HL-60/S4 treated with retinoic acid at 250 ng/mL for 4 days and 3 days (cell line): Measurements from ENCODE around the gene NECAB3.

Experiments used
- in situ Hi-C: fragments of 300-500 bp; cut with MboI; formaldehyde crosslinking; loops from 2 replicates; pipeline ENCODE4 v1.7.0; 2022; ENCODE audit warnings: low sequenced_read_pairs

NECAB3 gene

DNA sequence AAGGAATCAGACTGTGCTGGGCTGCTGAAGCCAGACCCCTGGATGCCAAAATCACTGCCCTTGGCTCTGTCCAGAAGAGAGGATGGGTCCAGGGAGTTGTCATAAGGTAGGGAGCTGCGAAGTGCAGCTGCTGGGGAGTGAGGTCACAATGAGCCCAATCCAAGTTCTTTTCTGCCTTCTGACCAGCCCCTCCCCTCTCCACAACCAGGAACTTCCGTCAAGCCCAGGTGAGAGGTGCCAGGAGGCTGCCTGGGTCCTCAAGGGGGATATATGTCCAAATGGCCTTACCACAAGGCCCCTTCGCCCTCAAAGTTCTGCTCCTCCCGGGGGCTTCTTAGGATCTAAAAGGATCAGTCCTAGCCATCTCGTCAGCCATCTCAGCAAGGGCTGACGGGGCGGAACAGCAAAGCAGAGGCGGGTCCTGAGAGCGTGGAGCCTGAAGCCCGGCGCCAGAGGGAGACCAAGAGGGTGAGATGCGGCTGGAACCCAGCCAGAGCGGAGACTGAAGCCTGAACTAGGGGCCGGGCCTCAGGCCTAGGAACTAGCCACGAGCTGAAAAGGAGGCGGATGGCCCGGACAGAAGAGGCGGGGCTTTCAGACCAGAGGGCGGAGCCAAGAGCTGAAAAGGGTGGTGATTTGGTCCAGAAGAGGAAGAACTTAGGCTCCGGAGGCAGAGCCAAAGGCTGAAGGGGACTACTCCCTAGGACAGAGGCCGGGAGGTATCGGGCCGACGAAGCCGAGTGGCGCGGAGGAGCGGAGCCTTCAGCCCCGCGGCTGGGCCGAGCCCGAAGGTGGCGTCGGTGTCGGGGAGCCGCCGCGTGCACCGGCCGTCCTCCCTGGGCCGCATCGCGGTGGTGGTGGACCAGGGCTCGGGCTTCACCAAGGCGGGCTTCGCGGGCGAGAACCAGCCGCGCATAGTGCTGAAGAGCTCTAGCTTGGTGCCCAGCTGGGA is 7.7 kb downstream of the NECAB3 start, which contains the start of gene ACTL10:
ACTL10 (plus strand) TSS at position 651 of the 952 bp plus-strand sequence. CDS start 555 bp downstream, outside the sequence.
- in situ Hi-C loops = loop anchor here (10.0 kb wide), 1 partner anchor 212 kb away; no protein-coding TSS in a partner anchor

DNA sequence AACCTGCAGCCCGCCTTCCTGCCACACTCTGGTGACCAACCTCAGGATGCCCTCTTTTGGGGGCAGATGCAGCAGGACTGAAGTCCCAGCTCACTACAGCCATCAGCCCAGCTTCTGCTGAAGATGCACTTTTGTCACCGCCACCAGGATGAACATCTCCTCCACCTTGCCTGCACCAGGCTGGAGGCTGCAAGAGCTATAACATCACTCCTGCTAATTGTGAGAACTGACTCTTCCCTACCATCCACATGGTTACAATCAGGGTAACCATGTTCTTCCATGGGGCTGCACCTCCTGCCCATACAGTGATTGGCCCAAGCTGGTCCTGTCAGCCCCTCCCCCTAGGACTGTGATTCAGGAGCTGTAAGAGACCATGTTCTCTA is 9.5 kb downstream of the NECAB3 start:
- in situ Hi-C loops = loop anchor here (10.0 kb wide), 1 partner anchor 210 kb away; no protein-coding TSS in a partner anchor

DNA sequence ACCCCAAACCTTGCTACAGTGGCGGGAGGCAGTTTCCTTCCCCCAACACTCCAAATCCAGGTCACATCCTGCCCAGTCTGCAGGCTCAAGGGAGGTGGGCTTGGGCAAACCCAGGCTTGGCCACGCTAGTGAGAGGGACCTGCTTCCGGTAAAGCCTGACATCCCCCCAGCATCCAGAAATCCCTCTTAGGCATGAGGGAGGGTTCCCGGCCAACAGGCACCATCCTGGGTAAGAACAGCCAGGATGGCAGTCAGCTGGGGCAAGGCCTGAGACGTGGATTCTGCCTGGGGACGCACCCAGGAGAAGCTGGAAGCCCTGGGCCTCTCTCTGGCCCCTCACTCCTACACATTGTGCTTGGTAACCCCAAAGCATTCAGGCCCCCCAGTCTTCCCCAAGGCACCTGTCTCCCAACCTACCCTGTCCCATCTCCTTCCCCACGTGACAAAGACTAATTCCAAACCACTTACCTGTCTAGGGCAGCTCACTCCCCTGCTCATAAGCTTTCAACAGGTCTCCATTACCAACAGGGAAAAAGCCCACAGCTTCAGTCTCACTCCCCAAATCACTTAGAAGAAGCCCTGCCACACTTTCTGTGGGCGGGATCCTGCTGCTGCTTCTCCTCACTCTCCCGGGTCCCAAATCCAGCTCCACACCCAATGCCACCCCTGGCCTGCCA is 10.0 kb downstream of the NECAB3 start:
- in situ Hi-C loops = loop anchor here (10.0 kb wide), 1 partner anchor 209 kb away; no protein-coding TSS in a partner anchor

DNA sequence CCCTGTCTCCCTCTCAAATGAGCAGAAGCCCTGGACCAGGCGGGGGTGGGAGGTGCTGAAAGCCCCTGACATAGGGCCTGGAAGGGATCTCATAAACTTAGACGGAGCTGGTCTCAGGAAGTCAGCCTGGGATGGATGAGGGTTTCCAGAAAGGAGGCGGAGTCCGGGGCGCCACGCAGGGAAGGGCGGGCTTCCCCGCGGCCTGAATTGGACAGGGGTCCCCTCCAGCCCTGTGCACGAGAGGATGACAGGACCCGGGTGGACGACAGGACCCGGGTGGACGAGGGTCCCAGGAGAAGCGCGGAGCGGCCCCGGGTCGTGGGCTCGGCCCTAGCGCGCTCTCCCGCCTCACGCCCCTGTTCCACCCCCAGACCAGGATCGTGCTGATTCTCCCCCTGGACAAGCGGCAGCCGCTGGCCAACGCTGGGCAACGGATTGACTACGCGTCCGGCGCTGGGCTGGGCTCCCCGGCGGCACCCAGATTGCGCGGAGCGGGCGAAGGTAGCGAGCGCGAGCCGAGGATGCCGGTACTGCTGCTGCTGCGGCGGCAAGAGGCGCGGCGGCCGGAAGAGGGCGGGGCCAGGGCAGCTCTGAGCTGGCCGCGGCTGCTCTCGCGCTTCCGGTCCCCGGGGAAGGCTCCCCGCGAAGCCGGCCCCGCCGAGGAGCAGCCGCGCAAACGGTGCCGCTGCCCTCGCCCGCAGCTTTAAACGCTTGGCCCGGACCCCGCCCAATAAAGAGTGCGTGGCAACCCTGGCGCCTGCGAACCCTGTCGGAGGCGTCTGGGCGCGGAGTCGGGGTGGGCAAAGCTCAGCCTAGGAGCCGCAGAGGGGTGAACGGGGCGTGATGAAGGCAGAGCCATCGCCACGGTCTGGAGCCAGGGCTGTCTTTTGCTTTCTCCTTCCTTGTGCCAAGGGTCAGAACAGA is 10.8 kb downstream of the NECAB3 start:
- in situ Hi-C loops = loop anchor here (10.0 kb wide), 1 partner anchor 209 kb away; no protein-coding TSS in a partner anchor

DNA sequence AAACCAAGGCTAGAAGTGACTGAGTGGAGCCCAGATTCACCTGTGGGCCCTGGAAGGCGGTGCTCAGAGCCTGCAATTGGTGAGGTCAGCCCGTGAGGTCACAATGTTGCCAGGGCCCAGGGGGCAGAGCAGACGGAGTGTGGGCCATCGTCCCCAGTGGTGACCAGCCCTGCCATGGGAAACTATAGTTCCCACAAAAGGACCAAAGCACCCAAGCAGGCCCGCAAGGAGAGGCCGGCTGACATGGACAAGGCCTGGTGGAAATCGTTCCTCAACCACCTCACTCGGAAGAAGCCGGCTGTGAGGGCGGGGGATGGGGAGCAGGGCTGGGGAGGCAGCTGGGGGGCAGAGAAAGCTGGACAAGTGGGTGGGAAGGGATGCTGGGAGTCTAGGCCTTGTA is 12.1 kb downstream of the NECAB3 start, which contains the start of gene C20orf144:
C20orf144 (plus strand) TSS at position 156 of the 400 bp plus-strand sequence; CDS start at position 175, 19 bp downstream.
- in situ Hi-C loops = loop anchor here (10.0 kb wide), 1 partner anchor 207 kb away; no protein-coding TSS in a partner anchor

DNA sequence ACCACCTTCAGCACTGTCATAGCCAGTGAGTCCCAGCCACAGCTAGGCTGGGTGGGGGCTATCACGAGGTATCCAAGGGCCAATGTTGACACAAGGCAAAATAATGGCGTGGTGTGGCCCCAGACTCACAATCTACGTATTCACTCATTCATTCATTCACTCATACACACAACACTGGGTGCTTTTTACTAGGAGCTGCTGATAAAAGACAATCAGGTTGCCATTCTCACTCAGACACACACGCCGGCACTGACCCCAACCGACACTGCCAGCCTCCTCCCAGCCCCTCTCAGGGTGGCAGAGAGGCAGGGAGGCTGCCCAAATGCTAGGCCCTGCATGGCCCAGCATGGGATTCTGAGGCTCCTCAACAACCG is 13.6 kb downstream of the NECAB3 start:
- in situ Hi-C loops = loop anchor here (10.0 kb wide), 1 partner anchor 206 kb away; no protein-coding TSS in a partner anchor

DNA sequence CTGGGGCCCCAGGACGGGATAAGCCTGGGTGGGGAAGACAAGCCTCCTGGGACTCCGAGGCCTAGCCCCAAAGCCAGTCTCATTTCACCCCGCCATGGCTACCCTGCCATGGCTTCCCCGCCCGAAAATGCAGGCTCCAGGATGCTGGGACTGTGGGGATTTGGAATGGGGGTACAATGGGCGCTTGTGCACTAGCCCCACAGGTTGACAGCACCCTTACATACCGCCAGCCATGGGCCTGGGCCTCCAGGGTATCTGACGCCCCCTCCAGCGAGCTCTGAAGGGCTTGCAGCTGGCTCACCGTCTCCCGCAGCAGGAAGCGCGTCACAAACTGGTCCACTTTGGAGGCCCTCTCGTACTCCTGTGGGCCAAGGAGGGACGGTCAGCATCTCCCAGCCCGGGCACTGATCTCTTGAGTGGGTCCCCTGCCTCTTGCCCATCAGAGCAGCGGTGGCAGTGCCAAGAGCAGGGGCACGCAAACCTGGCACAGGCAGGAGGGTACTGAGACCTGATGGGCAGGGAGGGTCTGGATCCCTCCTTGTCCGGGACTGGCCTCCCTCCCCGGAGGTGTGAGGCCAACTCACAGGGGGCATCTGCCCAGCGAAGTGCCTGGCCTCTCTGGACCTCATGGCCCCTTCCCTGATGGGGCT is 14.1 kb downstream of the NECAB3 start:
- in situ Hi-C loops = loop anchor here (10.0 kb wide), 1 partner anchor 205 kb away; no protein-coding TSS in a partner anchor

DNA sequence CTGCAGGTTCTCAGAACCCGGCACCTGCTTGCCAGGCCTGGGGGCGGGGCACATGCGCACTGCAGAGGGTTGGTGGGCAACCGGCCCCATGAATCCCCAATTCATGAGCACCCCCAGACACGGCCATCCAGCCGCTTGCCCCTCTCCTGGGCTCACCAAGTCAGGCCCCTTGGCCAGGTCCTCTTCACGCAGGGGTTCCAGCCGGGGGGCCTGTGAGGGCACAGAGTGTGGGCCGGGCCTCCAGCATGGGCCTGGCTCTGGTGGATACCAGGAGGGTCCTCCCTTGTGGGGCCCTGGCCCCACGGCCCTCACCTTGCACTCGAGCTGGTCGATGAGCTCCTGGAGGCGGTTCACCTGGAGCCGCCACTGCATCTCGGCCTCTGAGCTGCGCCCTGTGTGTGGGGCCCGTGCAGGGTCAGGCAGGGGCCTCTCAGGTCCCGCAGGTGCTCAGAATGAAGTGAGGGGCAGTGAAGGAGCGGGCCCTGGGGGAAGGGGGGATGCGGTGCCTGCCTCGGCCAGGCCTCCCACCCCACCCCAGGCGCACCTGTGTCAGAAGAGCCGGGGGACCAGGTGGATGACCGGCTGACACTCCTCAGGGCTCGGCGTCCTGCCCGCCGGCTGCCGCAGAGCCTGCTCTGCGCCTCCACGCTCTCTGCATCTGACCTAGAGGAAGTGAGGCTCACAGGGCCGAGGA is 14.7 kb downstream of the NECAB3 start:
- in situ Hi-C loops = loop anchor here (10.0 kb wide), 1 partner anchor 205 kb away; no protein-coding TSS in a partner anchor

DNA sequence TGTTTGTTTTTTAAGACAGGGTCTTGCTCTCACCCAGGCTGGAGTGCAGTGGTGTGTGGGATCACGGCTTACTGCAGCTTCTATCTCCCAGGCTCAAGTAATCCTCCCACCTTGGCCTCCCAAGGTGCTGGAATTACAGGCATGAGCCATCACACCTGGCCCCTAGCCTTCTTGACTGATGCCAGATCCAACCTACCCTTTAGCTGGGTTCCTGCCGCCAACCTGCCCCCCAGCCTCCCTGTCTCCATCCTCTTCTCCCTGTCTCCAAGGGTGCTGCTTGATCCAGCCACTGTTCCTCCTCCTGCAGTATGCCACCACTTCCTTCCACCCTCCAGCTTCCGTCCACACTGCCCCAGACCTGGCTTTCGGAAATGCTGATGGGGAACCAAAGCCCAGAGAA is 15.3 kb downstream of the NECAB3 start:
- in situ Hi-C loops = no loop called here

DNA sequence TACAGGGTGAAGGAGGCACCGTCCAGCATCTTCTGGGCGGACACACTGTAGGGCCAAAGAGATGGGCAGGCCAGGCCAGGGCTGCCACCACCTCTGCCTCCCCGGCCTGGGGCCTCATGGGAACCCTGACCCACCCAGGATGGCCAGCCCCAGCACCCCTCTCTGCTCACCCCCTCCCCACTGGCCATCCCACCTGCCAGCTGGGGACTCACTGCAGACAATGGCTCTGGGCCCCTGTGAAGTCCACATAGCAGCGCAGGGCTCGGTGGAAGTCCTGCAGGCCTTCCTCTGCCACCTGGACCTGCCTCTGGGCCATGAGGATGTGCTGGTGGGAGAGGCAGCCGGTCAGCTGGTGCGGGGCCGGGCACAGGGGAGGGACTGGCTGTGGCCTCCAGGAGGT is 15.7 kb downstream of the NECAB3 start:
- in situ Hi-C loops = no loop called here

DNA sequence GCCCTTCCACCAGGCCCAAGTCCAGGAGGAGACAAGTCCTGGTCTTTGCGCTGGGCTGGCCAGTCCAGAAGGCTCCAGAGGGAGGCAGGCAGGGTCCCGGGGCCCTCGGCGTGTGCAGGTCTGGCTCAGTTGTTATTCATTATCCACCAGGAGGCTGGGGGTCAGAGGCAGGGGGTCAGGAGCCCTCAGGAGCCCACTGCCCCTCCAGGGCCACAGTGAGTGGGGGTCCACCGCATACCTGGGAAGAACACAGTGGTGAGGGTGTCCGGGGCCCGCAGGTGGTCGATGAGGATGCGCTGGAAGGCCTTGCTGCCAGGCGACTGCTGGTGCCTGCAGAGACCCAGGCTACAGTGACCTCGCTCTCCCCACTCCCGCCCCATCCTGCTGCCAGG is 16.5 kb downstream of the NECAB3 start:
- in situ Hi-C loops = no loop called here

DNA sequence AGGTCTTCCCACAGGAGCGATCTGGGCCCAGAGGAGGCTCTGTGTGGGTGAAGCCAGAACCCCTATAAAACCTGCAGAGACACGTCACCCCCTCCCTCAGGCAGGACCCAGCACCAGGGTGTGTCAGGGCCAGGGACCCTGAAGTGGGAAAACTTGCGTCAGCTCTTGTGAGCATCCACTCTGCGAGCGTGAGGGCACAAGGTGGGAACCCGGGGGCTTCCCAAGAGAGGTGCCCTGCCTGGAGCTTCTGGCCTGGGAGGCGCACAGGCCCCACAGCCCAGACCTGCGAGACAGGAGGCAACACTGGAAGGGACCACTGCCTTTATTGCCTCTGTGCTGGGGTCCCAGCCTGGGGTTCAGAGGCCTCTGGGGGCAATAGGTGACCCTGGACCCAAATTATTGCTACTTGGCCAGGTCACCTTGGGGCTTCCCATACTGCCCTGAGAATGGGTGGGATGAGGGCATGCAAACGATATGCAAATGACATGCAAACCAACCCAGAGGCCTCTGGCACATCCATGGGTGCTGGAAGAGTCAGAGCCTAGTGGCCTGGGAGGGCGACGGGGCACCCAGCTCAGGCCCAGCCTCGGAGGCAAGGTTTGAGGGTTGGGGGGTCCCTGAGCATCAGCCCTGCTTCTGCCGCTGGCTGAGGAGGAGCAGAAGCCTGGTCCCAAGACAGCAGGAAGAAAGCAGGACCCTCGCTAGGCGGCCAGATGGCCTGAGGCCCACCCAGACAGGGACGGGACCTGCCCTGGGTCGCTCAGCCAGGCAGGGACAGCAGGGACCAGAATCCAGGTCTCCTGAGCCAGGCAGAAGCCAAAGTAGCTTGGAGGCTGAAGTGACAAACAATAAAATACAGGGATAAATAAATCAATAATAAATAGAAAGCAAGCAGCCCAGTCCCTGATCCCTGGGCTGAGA is 17.2 kb downstream of the NECAB3 start:
- in situ Hi-C loops = no loop called here

DNA sequence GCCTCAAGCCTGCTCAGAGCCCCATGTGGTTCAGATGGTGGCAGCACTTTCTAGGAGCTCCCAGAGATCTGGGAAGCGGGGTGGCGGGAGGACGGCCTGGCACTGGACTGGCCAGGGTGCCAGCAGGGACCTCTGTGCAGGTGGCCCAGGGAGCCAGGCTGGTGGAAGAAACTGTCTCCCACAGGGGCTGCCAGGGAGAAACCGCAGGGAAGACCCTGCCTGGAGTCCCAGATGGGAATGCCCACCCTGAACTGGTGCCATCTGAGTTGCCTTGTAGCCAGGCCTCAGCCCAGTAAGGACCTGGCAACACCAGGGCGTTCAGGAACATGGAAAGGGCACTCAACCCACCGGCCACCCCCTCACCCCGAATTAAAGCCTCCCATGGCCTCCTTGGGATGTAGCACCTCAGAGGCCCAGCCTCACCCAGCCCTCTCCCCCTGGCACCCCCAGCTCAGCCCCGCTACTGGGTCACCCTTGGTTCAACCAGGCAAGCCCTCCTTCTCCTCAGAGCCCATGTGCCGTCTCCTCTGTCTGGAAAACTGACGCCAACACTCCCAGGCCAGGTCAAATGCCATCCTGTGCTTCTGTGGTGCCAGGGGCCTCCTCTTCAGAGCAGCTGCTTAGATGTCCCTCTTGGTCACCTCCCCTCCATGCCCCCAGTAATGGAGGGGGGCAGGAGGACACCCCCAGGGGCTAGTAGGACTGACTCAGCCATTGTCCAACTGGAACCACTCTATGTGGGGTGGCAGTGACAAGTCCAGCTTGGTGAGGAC is 18.0 kb downstream of the NECAB3 start:
- in situ Hi-C loops = no loop called here

DNA sequence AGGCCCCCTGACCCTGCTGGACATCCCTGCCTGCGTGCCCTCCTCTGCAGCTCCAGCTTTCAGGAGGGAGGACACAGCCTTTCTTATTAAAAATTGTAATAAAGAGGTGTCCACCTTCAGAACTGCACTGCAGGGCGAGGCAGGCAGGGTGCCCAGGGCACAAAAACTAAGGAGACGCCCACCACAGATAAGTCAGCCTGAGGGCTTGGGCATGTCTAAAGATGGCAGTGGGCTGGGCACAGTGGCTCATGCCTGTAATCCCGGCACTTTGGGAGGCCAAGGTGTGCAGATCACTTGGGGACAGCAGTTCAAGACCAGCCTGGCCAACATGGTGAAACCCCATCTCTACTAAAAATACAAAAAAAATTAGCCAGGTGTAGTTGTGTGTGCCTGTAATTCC is 19.1 kb downstream of the NECAB3 start:
- in situ Hi-C loops = no loop called here

DNA sequence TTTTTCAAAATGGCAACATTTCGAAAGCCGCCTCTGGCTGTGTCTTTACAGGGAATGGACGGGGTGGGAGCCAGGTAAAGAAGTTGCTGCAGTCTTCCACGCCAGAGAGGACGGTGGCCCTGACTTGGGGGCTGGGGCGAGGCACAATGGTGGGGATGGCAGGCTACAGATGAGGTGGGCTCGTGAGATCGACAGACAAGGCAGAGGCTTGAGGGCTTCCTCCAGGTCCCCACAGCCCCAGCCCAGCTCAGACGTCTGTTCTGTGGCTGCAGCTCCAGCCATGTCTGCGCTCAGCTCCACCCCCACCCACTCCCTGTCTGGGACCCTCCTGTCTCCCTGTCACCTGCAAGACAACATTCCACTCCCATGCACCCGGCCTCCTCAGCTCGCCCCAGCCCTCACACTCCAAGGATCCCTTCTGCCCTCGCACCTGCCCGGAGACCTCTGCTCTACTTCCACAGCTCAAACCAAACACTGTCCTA is 19.5 kb downstream of the NECAB3 start:
- in situ Hi-C loops = no loop called here

DNA sequence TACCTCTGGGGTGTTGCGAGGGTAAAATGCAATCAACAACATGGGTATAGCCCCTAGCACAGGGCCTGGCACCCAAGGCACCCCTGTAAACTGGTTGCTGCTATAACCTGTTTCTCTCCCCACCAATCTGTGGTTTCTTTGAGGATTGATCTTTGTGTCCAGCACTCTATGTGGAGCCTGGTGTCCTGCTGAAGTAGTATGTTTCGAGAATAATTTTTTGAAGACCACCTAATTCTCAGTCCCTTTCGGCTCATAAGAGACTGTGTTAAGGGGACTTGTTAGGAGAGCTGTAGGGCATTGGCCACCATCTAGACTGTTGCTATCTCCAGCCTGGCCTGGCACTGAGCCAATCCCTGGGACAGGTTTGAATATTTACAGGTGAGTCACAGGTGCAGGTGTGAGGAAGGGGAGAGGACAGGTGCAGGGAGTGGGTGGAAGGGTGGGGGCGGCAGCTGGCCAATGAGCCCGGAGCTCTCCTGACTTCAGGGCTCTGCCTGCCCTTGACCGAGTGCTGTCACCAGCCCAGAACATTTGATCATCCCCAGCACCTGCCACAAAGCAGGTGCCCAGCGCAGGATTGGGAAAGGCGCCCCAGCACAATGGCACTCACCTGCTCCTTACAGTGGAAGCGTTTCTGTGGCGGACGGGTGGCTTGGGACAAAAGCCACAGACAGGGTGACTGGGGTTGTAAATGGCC is 20.2 kb downstream of the NECAB3 start:
- in situ Hi-C loops = no loop called here
